Ovary (tissue), 9 donors: ENCODE data around the gene FAM53B. TPM values are rescaled to one million over a fixed set of nuclear protein-coding genes. Genes with fewer than 3 reads are reported as not detected.

Experiments
- DNase-seq, 5 donors: peaks; one replicate each; pipeline ENCODE4 v3.0.0-alpha.2; 2019 to 2020
- H3K27ac ChIP-seq, 2 donors: fragments of 200-600 bp; one replicate each; pipeline versions ENCODE4 v1.5.1 to v1.8.0; 2019 to 2022
- H3K27me3 ChIP-seq: fragments of 200-600 bp; one replicate; pipeline ENCODE4 v1.8.0; 2022
- H3K36me3 ChIP-seq: fragments of 200-600 bp; sonication (generic); one replicate; pipeline ENCODE4 v1.5.1; 2019
- H3K4me1 ChIP-seq: one replicate; pipeline ENCODE4 v1.8.1; 2013; ENCODE audit warnings: mild to moderate bottlenecking, moderate library complexity; ENCODE audit not compliant: insufficient read depth
- H3K4me3 ChIP-seq: fragments of 200-600 bp; sonication (generic); one replicate; pipeline ENCODE4 v1.5.1; 2017
- H3K9me3 ChIP-seq, 2 donors: fragments of 200-600 bp in 1 of 2; sonication (generic) in 1 of 2; one replicate each; pipeline versions ENCODE4 v1.5.1 to v1.8.1; 2013 to 2019; ENCODE audit warnings: mild to moderate bottlenecking in 1 of 2, moderate library complexity in 1 of 2
- CTCF ChIP-seq, 3 donors: fragments of 450-650 bp in 2 of 3; fragments of 200-600 bp in 1 of 3; IDR thresholded peaks; one replicate each; pipeline versions ENCODE4 v1.5.1 to v1.8.0; 2016 to 2022; ENCODE audit warnings: antibody characterized with exemption in 3 of 3, mild to moderate bottlenecking in 1 of 3
- EP300 ChIP-seq: sonication (generic); formaldehyde crosslinking; IDR thresholded peaks from one replicate; pipeline ENCODE4 v1.6.1; 2017; ENCODE audit warnings: antibody characterized with exemption
- POLR2A ChIP-seq: fragments of 450-650 bp; IDR thresholded peaks from one replicate; pipeline ENCODE4 v1.6.1; 2017; ENCODE audit warnings: antibody characterized with exemption, mild to moderate bottlenecking, moderate library complexity
- WGBS, 3 donors: extraction: QIAGEN DNeasy Blood & Tissue Kit in 1 of 3; methylation state at CpG; one replicate each; pipeline versions ENCODE4 v1.1.5 to v1.1.7; 2013 to 2017; 5-methylcytosine and 5-hydroxymethylcytosine counted together
- intact Hi-C, 4 donors: fragments of 100-400 bp; cut with DNase I; formaldehyde crosslinking; loops; one replicate each; pipeline versions ENCODE4 v1.11.0 to v1.15.1; 2022 to 2023
- polyA plus RNA-seq, 2 donors: library from polyadenylated mRNA; stranded (reverse); fragments of 200-250 nt in 1 of 2; fragments of 350-450 nt in 1 of 2; fragmentation: Illumina TruSeq in 1 of 2; extraction: RNeasy Lipid Tissue Mini Kit (QIAGEN cat#74804) in 1 of 2; gene quantifications; one replicate each; pipeline ENCODE4 v1.2.3, GENCODE V29; 2013 to 2014
- total RNA-seq, 7 donors: library from RNA; depleted of rRNA in 2 of 7; stranded (reverse); fragments of >200 nt in 2 of 7; fragmentation: NEBNext Ultra II Directional in 3 of 7; extraction: Animal tissue kit (Norgen Biotek cat#: 25700) in 3 of 7; gene quantifications; one replicate each; pipeline versions ENCODE4 v1.1.0 to v1.2.4, GENCODE V29; 2016 to 2023
- donor health status: DM: no; HTN: no; CAD: no; lungs with moderate emphysema.
- donor health status: DM: no; HTN: no; CAD: no.
- donor health status: Bipolar disorder and iron deficiency.
- donor health status: DM: yes; HTN: yes; CAD: no.
- donor health status: DM: no; HTN: no; CAD: no.
- donor health status: DM: yes; HTN: yes; CAD: no.

Gene FAM53B
- total and polyA plus RNA-seq, 9 donors = 9.7 to 77.6 (median 45.5) TPM

GRCh38 chr10:124601016-124601415 is 143.2 kb downstream of the FAM53B start:
- 87 to 94% (median 93%) methylated on average over 12 of the region's 12 CpGs for WGBS, 3 donors

DNA sequence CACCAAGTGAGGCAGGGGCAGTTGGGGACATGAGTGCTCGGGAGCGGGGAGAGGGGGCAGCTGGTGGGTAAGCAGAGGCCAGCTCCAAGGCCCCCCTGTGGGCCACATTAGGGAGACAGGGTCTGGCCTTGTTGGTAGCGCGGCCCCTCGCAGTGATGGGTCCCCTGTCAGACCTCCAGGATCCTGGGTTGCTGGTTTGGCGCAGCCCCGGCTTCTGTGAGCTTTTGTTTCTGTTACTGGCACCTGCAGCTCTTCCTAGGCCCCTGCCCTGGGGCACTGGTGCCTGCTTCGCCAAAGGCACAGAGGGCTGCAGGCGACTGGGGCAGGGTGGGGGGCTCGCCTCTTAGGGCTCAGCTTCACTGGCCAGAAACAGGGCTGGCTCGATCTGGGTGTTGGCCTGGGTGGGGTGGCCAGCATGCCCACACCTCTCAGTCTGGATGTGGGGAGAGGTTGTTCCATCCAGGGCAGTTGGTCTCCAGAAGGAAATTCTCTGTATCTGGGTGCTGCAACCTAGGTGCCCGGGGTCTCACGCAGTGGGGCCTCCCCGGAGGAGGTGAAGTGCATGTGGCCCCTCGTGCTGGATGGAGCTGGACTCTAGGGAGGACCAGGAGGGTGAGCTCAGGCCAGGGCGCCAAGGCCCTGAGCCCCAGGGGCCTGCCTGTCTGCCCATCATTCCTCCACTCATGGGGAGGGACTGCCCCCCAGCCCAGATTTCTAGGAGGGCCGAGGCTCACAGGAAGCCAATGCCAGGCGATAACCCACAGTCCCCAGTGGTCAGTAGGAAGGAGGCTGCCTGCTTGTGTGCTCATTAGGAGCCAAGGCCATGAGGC is 143.9 kb downstream of the FAM53B start:
- Histone ChIP-seq H3K4me3 (no peak overlapping the region), H3K27me3 (no peaks in the 10 kb centered on the region), H3K4me1 (no peaks in the 10 kb centered on the region), H3K9me3 (no peaks in the 10 kb centered on the region), H3K36me3 (no peaks in the 10 kb centered on the region), H3K27ac (no peak overlapping the region)
- no peak for TF ChIP-seq CTCF (IDR thresholded peaks at IDR 0.05)
- no peak for TF ChIP-seq EP300
- no peak for TF ChIP-seq POLR2A
- WGBS, 3 donors = 89 to 92% (median 90%) methylated on average over 17 to 18 of the region's 18 CpGs
- DNase-seq = peak in 2 of 5 donors; percentile 14 to 31
- intact Hi-C loops = no loop called here

More at GRCh38 chr10:124601016-124601415, 143.2 kb downstream of the FAM53B start:
- TF ChIP-seq CTCF (IDR thresholded peaks at IDR 0.05) (no peak), POLR2A (no peak), EP300 (no peak)
- no peak overlapping the region for H3K27ac ChIP-seq
- H3K9me3 ChIP-seq = no peaks in the 10 kb centered on the region
- no peaks in the 10 kb centered on the region for H3K4me1 ChIP-seq
- no peaks in the 10 kb centered on the region for H3K36me3 ChIP-seq
- DNase-seq = peak in 1 of 5 donors; percentile 21
- H3K4me3 ChIP-seq = no peak overlapping the region
- H3K27me3 ChIP-seq = no peaks in the 10 kb centered on the region
- intact Hi-C loops = no loop called here

DNA sequence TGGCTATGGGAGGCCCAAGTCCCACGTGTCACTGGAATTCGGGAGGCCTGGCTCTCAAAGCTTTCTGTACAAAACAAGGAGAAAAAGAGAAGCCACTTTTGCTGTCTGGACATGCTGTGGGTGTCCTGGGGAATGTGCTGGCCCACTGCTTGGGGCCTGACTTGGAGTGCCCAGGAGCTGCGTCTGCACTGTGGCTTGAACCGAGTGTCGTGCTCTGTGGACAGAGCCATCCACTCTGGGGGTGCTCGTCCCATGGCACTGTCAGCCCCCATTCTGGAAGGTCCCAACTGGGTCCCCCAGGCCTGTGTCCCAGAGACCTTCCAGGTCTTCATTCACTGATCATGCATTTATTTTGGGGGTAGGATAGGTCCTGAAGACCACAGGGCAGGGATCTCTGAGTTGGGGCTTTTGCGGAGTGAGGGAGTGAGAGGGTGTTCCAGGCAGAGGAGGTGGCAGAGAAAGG is 144.6 kb downstream of the FAM53B start:
- TF ChIP-seq EP300 = no peak
- no peak for TF ChIP-seq POLR2A
- no peak for TF ChIP-seq CTCF (IDR thresholded peaks at IDR 0.05)
- WGBS, 3 donors = 67 to 75% (median 68%) methylated on average over 6 to 7 of the region's 7 CpGs
- Histone ChIP-seq H3K9me3 (no peaks in the 10 kb centered on the region), H3K4me1 (no peaks in the 10 kb centered on the region), H3K27ac (no peak overlapping the region), H3K36me3 (no peaks in the 10 kb centered on the region), H3K27me3 (no peaks in the 10 kb centered on the region), H3K4me3 (no peak overlapping the region)
- peak in 1 of 5 donors; percentile 18 for DNase-seq
- intact Hi-C loops = no loop called here

DNA sequence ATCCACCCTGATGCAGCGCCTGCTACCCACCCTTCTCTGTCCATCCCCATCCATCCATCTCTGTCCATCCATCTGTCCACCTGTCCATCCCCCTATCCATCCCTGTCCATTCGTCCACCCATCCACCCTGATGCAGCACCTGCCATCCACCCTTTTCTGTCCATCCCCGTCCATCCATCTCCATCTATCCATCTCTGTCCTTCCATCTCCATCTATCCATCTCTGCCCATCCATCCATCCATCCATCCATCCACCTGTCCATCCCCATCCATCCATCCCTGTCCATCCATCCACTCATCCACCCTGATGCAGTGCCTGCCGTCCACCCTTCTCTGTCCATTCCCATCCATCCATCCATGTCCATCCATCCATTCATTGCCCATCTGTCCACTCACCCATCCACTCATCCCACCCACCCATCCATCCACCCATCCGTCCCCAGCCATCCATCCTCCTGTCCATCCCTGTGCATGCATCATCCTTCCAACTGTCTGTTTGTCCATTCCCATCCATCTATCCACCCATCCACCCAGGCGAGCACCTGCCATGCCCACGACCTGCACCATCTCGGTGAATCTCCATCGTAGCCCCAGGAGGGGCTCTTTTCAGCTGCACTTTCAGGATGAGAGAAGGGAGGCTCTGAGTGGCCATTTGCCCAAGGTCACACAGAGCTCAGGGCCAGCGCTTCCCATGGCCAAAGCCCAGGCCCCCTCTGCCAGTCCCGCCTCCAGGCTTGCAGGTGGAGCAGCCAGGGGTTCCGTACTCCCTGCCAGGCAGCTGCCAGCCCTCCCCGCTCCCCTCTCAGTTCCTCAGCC is 145.2 kb downstream of the FAM53B start:
- no peak overlapping the region for H3K27ac ChIP-seq
- intact Hi-C loops = no loop called here
- H3K36me3 ChIP-seq = no peaks in the 10 kb centered on the region
- DNase-seq = peak in 2 of 5 donors; percentile 23 to 42
- H3K4me1 ChIP-seq = no peaks in the 10 kb centered on the region
- H3K4me3 ChIP-seq = no peak overlapping the region
- WGBS, 3 donors = 63 to 70% (median 64%) methylated on average over 13 of the region's 13 CpGs
- TF ChIP-seq EP300 (no peak), CTCF (IDR thresholded peaks at IDR 0.05) (no peak), POLR2A (no peak)
- no peaks in the 10 kb centered on the region for H3K27me3 ChIP-seq
- no peaks in the 10 kb centered on the region for H3K9me3 ChIP-seq
